ENCODE measurements around the gene WSCD1. TPM values are rescaled to one million over a fixed set of nuclear protein-coding genes. Genes with fewer than 3 reads are reported as not detected.
A peak's percentile ranks its signal among the peaks of the same experiment; 100 is the strongest.

The WSCD1 gene
- total RNA-seq, 4 donors from 2014 or later = 3.2 to 10.1 (median 5.3) TPM

DNA sequence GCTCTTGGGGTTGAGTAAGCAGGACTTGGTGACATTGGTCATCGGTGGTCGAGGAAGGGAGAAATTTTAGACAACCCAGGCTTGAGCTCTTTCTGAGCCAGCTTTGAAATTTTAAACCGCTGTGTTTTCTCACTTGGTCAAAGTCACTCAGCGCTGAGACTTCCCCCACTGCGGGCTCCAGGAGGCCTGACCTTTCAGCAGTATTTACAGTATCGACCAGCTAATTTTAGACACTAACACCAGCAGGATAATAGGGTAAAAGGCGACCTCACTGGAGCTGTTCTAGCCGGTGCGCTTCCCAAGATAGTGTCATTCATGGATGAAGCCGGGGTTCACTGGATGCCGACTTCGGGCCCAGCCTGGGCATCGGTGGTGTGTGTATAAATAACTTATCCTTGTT, 29.7 kb upstream of the WSCD1 start:
- Histone ChIP-seq H3K27ac (no peak overlapping the region), H3K9me3 (no peaks in the 10 kb centered on the region), H3K4me3 (no peak overlapping the region), H3K4me1 (peaks cover 0 to 8% (median 0%) of the 10 kb centered on the region in 3 donors), H3K27me3 (peaks cover 7% of the 10 kb centered on the region), H3K36me3 (no peaks in the 10 kb centered on the region)
- ATAC-seq = no peak
- TF ChIP-seq EP300 (IDR thresholded peaks at IDR 0.05) = no peak
- TF ChIP-seq POLR2A (IDR thresholded peaks at IDR 0.05) = no peak
- TF ChIP-seq POLR2AphosphoS5 (IDR thresholded peaks at IDR 0.05) = peak; percentile 25
- TF ChIP-seq, protein P1, sequence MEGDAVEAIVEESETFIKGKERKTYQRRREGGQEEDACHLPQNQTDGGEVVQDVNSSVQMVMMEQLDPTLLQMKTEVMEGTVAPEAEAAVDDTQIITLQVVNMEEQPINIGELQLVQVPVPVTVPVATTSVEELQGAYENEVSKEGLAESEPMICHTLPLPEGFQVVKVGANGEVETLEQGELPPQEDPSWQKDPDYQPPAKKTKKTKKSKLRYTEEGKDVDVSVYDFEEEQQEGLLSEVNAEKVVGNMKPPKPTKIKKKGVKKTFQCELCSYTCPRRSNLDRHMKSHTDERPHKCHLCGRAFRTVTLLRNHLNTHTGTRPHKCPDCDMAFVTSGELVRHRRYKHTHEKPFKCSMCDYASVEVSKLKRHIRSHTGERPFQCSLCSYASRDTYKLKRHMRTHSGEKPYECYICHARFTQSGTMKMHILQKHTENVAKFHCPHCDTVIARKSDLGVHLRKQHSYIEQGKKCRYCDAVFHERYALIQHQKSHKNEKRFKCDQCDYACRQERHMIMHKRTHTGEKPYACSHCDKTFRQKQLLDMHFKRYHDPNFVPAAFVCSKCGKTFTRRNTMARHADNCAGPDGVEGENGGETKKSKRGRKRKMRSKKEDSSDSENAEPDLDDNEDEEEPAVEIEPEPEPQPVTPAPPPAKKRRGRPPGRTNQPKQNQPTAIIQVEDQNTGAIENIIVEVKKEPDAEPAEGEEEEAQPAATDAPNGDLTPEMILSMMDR (IDR thresholded peaks at IDR 0.05) = no peak
- WGBS, 2 donors (ENCODE audit: low coverage in 1 of 2) = 23 to 52% methylated on average over 6 to 9 of the region's 13 CpGs

DNA sequence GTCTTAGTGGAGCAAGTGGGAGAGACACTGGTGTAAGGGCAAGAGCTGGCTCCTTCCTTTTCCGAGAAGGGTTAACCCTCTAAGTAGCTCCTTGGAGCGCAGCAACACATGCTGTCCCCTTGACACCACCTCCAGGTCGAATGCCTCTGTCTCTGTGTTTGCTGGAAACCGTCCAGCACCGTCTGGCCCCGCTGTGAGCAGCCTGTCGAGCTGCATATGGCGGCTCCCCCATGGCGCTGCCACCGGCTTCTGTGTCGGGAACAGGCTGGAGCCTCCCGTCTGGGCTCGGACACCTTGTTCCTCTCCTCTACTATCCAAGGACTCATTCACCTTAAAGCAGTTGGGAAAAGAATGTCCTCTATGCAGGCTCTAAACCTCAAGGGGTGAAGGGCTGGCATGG, 28.9 kb upstream of the WSCD1 start:
- TF ChIP-seq POLR2A (IDR thresholded peaks at IDR 0.05) (no peak), EP300 (IDR thresholded peaks at IDR 0.05) (no peak), POLR2AphosphoS5 (IDR thresholded peaks at IDR 0.05) (no peak)
- TF ChIP-seq, protein P1 (IDR thresholded peaks at IDR 0.05) = no peak
- H3K4me1 ChIP-seq = peaks cover 0 to 8% (median 0%) of the 10 kb centered on the region in 3 donors
- H3K27me3 ChIP-seq = peaks cover 7% of the 10 kb centered on the region
- no peak for ATAC-seq
- WGBS, 2 donors (ENCODE audit: low coverage in 1 of 2) = 60 to 83% methylated on average over 1 to 2 of the region's 13 CpGs
- H3K9me3 ChIP-seq = no peaks in the 10 kb centered on the region
- no peak overlapping the region for H3K27ac ChIP-seq
- H3K36me3 ChIP-seq = no peaks in the 10 kb centered on the region
- no peak overlapping the region for H3K4me3 ChIP-seq

DNA sequence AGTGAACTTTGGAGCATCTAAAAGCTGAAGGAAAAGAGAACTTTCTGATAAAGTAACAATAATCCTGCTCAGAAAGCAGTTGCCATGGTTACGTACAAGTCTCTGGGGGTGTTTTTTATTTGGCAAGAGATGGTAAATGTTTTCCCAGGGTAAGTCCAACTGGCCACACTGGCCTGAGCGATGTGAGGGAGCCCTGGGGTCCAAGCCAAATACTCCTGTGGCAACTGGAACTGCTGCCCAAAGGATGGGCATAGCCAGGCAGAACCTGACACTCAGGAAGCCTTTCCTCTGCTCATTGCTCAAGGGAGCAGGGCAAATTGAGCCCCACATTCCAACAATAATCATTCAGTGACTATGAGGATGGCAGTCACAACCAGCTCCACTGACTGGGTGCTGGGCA, 26.8 kb upstream of the WSCD1 start:
- H3K36me3 ChIP-seq = no peaks in the 10 kb centered on the region
- H3K9me3 ChIP-seq = no peaks in the 10 kb centered on the region
- no peak for TF ChIP-seq POLR2AphosphoS5 (IDR thresholded peaks at IDR 0.05)
- TF ChIP-seq POLR2A (IDR thresholded peaks at IDR 0.05) = no peak
- TF ChIP-seq, protein P1 (IDR thresholded peaks at IDR 0.05) = no peak
- no peak for TF ChIP-seq EP300 (IDR thresholded peaks at IDR 0.05)
- peaks cover 7% of the 10 kb centered on the region for H3K27me3 ChIP-seq
- WGBS, 2 donors (ENCODE audit: low coverage in 1 of 2) = 67 to 82% methylated on average over 1 to 2 of the region's 2 CpGs
- no peak for ATAC-seq
- no peak overlapping the region for H3K27ac ChIP-seq
- peaks cover 0 to 8% (median 0%) of the 10 kb centered on the region in 3 donors for H3K4me1 ChIP-seq
- H3K4me3 ChIP-seq = no peak overlapping the region

DNA sequence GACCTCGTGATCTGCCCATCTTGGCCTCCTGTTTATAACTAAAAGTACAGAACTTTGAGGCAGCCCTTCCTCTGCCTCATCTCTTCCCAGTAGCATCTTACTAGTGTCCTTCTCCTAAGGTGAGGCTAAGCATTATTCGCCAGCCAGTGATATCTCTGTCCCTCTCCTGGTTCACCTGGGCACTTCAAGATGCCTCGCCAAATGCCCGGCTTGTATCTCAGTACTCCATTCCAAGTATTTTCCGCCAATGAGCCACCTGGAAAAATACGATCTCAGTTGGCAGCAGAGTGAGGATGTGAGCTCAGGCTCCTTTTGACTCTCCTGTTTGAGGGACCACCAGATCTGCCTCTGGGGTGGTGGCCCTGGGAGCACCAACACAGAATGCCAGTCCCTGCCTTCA, 25.9 kb upstream of the WSCD1 start:
- ATAC-seq = no peak
- Histone ChIP-seq H3K4me3 (no peak overlapping the region), H3K27ac (no peak overlapping the region), H3K27me3 (peaks cover 7% of the 10 kb centered on the region), H3K36me3 (no peaks in the 10 kb centered on the region), H3K9me3 (no peaks in the 10 kb centered on the region), H3K4me1 (peaks cover 0 to 8% (median 0%) of the 10 kb centered on the region in 3 donors)
- TF ChIP-seq, protein P1 (IDR thresholded peaks at IDR 0.05) = no peak
- TF ChIP-seq POLR2A (IDR thresholded peaks at IDR 0.05) (no peak), POLR2AphosphoS5 (IDR thresholded peaks at IDR 0.05) (no peak), EP300 (IDR thresholded peaks at IDR 0.05) (no peak)
- 83 to 90% methylated on average over 1 to 6 of the region's 6 CpGs for WGBS, 2 donors (ENCODE audit: low coverage in 1 of 2)

DNA sequence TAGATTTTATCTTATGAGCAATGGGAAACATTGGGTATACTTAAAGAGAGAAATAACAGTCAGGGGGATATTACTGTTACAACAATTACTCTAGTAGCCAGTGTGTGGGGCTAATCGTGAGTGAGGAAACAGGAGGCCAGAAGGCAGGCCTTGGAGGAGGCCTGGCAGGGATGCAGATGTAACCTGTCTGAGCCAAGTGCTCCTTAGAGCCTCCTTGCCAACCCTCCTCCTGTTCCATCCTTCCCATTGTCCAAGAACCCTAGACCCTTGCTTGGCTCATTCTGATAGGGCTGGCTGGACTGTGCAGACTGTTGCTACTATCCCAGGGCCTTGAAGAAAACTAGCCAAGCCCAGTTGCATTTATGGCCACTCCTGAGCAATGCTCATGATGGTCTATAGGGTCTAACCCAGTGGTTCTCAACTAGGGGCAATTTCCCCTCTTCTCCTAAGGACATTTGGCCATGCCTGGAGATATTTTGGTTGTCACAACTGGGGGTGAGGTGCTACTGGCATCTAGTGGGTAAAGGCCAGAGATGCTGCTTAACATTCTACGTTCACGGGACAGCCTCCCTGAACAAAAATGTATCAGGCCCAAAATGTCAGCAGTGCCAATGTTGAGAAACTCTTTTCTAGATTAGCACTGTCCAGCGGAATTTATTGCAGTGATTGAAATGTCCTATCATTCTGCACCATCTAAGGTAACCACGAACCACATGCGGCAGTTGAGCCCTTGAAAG, 24.4 kb upstream of the WSCD1 start:
- Histone ChIP-seq H3K36me3 (no peaks in the 10 kb centered on the region), H3K27ac (no peak overlapping the region), H3K4me3 (no peak overlapping the region), H3K9me3 (no peaks in the 10 kb centered on the region), H3K4me1 (peaks cover 0 to 2% (median 0%) of the 10 kb centered on the region in 3 donors), H3K27me3 (peaks cover 6% of the 10 kb centered on the region)
- 79 to 98% methylated on average over 4 to 6 of the region's 6 CpGs for WGBS, 2 donors (ENCODE audit: low coverage in 1 of 2)
- no peak for ATAC-seq
- no peak for TF ChIP-seq POLR2AphosphoS5 (IDR thresholded peaks at IDR 0.05)
- TF ChIP-seq EP300 (IDR thresholded peaks at IDR 0.05) = no peak
- TF ChIP-seq, protein P1 (IDR thresholded peaks at IDR 0.05) = no peak
- TF ChIP-seq POLR2A (IDR thresholded peaks at IDR 0.05) = no peak

Measured in gastroesophageal sphincter (tissue), 4 donors.